ENCODE measurements around the gene B9D1. TPM values are rescaled to one million over a fixed set of nuclear protein-coding genes. Genes with fewer than 3 reads are reported as not detected.
A peak's percentile ranks its signal among the peaks of the same experiment; 100 is the strongest.

B9D1 gene
- total and polyA plus RNA-seq, 2 experiments from 2014 or later = 35.2 to 63.5 TPM

DNA sequence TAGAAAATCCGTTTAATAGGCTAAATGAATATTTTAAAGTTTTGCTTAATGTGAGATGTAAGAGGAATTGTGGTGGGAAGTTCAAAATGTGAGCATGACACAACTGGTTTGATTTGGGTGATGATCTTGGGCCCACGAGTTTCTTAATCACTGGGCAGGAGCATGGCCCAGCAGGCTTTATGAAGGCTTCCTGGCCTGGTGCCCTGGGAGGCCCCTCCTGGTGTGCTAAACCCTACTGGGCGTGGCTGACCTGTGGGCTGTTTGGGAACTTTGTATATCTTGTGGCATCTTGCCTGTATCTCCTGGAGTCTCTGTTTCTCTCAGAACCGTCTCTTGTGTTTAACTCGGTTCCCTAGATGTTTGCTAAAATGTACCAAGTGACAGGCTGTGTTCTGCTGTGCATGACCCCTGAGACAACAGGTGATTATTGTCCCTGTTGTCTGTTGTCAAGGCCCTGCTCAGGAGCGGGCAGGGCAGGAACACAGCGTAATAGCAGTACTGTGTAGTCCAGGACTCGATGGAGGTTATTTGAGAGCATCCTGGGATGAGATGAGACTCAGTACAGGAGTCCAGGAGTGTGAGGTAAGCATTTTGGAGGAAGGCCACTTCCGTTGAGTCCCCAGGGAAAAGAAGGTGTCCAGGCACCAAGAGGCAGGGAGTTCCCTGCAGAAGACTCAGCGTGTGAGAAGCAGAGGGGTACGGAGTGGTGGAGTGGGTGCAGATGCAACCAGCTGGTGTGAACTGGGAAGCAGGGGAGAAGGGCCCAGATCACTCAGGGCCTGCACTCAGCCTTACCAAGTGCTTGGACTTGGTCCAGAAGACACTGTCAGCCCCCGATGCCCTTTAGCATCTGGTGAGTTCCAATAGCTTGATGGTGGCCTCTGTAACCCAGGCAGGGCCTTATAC is 48.5 kb downstream of the B9D1 start:
- Histone ChIP-seq H2AFZ (no peak overlapping the region), H3K79me2 (replicated peaks; ENCODE audit: insufficient read depth) (no peaks in the 10 kb centered on the region), H3K4me3 (no peak overlapping the region), H4K20me1 (replicated peaks; ENCODE audit: insufficient read depth) (no peaks in the 10 kb centered on the region; the same call in 1 of the 2 replicates), H3K4me1 (ENCODE audit: insufficient read depth) (peaks cover 20% of the 10 kb centered on the region), H3K9me2 (ENCODE audit: insufficient read depth) (no peaks in the 10 kb centered on the region), H3K36me3 (ENCODE audit: insufficient read depth) (0 out of 2 replicates have a peak, but pooled peaks cover 3% of the 10 kb centered on the region), H3F3A (replicated peaks; ENCODE audit: low read depth) (0 out of 2 replicates have a peak, but pooled peaks cover 2% of the 10 kb centered on the region), H3K27me3 (ENCODE audit: insufficient read depth) (no peaks in the 10 kb centered on the region), H3K4me2 (no peak overlapping the region), H3K27ac (ENCODE audit: low read depth) (no peak overlapping the region)
- Mint-ChIP-seq H3K4me1 (peaks cover 32% of the 10 kb centered on the region), H3K4me3 (no peak overlapping the region; the same call in 2 of the 3 replicates), H3K27ac (peak overlapping the region; percentile 19; the same call in 1 of the 2 replicates), H3K27me3 (ENCODE audit: insufficient read depth, low read depth, poor library complexity) (peaks cover 12% of the 10 kb centered on the region), H3K9me3 (no peaks in the 10 kb centered on the region; the same call in 2 of the 3 replicates), H3K36me3 (ENCODE audit: low read depth) (peaks cover 42% of the 10 kb centered on the region)
- ATAC-seq (no peak), DNase-seq (ENCODE audit: low spot score) (no peak)
- TF ChIP-seq CREB1 (CRISPR knock-in tag; IDR thresholded peaks at IDR 0.05; ENCODE audit: low read depth) (no peak), NANOG (IDR thresholded peaks at IDR 0.05; ENCODE audit: borderline replicate concordance) (no peak), STAT1 (IDR thresholded peaks at IDR 0.05; ENCODE audit: unreplicated experiment) (no peak), ZNF114 (CRISPR knock-in tag; IDR thresholded peaks at IDR 0.05) (no peak)
- TF ChIP-seq, protein P1, sequence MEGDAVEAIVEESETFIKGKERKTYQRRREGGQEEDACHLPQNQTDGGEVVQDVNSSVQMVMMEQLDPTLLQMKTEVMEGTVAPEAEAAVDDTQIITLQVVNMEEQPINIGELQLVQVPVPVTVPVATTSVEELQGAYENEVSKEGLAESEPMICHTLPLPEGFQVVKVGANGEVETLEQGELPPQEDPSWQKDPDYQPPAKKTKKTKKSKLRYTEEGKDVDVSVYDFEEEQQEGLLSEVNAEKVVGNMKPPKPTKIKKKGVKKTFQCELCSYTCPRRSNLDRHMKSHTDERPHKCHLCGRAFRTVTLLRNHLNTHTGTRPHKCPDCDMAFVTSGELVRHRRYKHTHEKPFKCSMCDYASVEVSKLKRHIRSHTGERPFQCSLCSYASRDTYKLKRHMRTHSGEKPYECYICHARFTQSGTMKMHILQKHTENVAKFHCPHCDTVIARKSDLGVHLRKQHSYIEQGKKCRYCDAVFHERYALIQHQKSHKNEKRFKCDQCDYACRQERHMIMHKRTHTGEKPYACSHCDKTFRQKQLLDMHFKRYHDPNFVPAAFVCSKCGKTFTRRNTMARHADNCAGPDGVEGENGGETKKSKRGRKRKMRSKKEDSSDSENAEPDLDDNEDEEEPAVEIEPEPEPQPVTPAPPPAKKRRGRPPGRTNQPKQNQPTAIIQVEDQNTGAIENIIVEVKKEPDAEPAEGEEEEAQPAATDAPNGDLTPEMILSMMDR (conservative IDR thresholded peaks at IDR 0.05; ENCODE audit: low read depth in 2 of 2) = no peak
- TF ChIP-seq, protein P2, sequence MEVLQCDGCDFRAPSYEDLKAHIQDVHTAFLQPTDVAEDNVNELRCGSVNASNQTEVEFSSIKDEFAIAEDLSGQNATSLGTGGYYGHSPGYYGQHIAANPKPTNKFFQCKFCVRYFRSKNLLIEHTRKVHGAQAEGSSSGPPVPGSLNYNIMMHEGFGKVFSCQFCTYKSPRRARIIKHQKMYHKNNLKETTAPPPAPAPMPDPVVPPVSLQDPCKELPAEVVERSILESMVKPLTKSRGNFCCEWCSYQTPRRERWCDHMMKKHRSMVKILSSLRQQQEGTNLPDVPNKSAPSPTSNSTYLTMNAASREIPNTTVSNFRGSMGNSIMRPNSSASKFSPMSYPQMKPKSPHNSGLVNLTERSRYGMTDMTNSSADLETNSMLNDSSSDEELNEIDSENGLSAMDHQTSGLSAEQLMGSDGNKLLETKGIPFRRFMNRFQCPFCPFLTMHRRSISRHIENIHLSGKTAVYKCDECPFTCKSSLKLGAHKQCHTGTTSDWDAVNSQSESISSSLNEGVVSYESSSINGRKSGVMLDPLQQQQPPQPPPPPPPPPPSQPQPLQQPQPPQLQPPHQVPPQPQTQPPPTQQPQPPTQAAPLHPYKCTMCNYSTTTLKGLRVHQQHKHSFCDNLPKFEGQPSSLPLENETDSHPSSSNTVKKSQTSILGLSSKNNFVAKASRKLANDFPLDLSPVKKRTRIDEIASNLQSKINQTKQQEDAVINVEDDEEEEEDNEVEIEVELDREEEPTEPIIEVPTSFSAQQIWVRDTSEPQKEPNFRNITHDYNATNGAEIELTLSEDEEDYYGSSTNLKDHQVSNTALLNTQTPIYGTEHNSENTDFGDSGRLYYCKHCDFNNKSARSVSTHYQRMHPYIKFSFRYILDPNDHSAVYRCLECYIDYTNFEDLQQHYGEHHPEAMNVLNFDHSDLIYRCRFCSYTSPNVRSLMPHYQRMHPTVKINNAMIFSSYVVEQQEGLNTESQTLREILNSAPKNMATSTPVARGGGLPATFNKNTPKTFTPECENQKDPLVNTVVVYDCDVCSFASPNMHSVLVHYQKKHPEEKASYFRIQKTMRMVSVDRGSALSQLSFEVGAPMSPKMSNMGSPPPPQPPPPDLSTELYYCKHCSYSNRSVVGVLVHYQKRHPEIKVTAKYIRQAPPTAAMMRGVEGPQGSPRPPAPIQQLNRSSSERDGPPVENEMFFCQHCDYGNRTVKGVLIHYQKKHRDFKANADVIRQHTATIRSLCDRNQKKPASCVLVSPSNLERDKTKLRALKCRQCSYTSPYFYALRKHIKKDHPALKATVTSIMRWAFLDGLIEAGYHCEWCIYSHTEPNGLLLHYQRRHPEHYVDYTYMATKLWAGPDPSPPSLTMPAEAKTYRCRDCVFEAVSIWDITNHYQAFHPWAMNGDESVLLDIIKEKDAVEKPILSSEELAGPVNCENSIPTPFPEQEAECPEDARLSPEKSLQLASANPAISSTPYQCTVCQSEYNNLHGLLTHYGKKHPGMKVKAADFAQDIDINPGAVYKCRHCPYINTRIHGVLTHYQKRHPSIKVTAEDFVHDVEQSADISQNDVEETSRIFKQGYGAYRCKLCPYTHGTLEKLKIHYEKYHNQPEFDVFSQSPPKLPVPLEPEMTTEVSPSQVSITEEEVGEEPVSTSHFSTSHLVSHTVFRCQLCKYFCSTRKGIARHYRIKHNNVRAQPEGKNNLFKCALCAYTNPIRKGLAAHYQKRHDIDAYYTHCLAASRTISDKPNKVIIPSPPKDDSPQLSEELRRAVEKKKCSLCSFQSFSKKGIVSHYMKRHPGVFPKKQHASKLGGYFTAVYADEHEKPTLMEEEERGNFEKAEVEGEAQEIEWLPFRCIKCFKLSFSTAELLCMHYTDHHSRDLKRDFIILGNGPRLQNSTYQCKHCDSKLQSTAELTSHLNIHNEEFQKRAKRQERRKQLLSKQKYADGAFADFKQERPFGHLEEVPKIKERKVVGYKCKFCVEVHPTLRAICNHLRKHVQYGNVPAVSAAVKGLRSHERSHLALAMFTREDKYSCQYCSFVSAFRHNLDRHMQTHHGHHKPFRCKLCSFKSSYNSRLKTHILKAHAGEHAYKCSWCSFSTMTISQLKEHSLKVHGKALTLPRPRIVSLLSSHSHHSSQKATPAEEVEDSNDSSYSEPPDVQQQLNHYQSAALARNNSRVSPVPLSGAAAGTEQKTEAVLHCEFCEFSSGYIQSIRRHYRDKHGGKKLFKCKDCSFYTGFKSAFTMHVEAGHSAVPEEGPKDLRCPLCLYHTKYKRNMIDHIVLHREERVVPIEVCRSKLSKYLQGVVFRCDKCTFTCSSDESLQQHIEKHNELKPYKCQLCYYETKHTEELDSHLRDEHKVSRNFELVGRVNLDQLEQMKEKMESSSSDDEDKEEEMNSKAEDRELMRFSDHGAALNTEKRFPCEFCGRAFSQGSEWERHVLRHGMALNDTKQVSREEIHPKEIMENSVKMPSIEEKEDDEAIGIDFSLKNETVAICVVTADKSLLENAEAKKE (CRISPR knock-in tag; IDR thresholded peaks at IDR 0.05) = no peak
